SK-N-SH (cell line): ENCODE data around the gene NUP160.

ENCODE experiments used
- POLR2AphosphoS5 ChIP-seq: IDR thresholded peaks from 2 replicates; pipeline ENCODE4 v1.6.1; 2012; ENCODE audit warnings: low read depth, low read length
- YY1 ChIP-seq: IDR thresholded peaks from 2 replicates; pipeline ENCODE4 v1.4.0; 2012; ENCODE audit warnings: low read depth, mild to moderate bottlenecking

DNA sequence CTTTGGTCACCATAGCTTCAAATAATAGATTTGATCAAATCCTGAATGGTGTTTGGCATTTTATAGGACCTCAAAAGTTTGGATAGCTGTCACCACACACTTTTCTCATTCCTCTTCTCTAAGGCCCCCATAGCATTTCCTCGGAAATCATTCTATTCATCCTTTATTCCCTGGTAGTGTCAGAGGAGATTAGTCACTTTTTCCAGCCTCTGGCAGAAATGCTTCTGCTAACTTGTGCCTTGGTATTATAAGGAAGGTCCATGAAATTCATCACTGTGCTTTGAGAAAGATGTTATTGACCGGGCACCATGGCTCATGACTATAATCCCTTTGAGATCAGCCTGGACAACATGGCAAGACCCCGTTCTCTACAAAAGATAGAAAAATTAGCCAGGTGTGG, 19.7 kb upstream of the NUP160 start:
- TF ChIP-seq YY1 (no peak), POLR2AphosphoS5 (no peak)
